ENCODE data around the gene RYR2.

DNA sequence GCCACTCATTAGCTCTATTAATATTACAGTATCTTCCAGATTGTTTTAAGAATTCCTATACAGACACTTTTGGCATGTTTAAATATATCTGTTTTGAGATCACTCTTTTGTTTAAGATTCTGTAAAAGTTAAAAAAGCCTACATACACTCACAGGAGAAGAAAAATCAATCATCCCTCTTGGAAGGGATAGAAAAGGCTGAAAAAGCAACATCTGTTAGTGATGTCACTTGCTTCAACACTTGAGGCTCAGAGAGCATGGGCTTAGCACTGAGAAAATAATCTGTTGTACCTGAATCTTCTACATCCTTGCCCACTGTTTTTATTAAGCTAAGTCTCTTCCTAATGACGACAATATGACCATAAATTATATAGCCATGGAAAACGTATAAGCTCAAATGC lies 721.8 kb downstream of the RYR2 start:
- TF ChIP-seq, protein P1, sequence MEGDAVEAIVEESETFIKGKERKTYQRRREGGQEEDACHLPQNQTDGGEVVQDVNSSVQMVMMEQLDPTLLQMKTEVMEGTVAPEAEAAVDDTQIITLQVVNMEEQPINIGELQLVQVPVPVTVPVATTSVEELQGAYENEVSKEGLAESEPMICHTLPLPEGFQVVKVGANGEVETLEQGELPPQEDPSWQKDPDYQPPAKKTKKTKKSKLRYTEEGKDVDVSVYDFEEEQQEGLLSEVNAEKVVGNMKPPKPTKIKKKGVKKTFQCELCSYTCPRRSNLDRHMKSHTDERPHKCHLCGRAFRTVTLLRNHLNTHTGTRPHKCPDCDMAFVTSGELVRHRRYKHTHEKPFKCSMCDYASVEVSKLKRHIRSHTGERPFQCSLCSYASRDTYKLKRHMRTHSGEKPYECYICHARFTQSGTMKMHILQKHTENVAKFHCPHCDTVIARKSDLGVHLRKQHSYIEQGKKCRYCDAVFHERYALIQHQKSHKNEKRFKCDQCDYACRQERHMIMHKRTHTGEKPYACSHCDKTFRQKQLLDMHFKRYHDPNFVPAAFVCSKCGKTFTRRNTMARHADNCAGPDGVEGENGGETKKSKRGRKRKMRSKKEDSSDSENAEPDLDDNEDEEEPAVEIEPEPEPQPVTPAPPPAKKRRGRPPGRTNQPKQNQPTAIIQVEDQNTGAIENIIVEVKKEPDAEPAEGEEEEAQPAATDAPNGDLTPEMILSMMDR (IDR thresholded peaks at IDR 0.05) = no peak
- no peak for TF ChIP-seq POLR2A (IDR thresholded peaks at IDR 0.05)

Data from tibial nerve (tissue), 3 donors.